Kidney epithelial cell (primary cell): ENCODE results near the gene SHH. TPM values are rescaled to one million over a fixed set of nuclear protein-coding genes. Genes with fewer than 3 reads are reported as not detected.

ENCODE experiments used
- DNase-seq: peaks from one replicate; pipeline ENCODE4 v3.0.0-alpha.2; 2010; ENCODE audit warnings: low read depth
- H3K27me3 ChIP-seq: 2 replicates; pipeline ENCODE4 v1.6.0; 2011; ENCODE audit warnings: low read length; ENCODE audit not compliant: control insufficient read depth, insufficient read depth
- H3K36me3 ChIP-seq: 2 replicates; pipeline ENCODE4 v1.5.1; 2011; ENCODE audit warnings: low read length; ENCODE audit not compliant: control insufficient read depth, insufficient read depth
- H3K4me3 ChIP-seq: 2 replicates; pipeline ENCODE4 v1.5.1; 2011; ENCODE audit warnings: low read depth, mild to moderate bottlenecking, control low read depth, low read length
- CTCF ChIP-seq: IDR thresholded peaks from 2 replicates; pipeline ENCODE4 v1.5.1; 2011; ENCODE audit warnings: mild to moderate bottlenecking, moderate library complexity, low read length, control low read depth, inconsistent platforms; ENCODE audit not compliant: insufficient read depth, poor library complexity, severe bottlenecking
- total RNA-seq: library from RNA; depleted of rRNA; stranded (reverse); fragments of >200 nt; gene quantifications from 2 replicates; pipeline ENCODE4 v1.2.3, GENCODE V29; 2015

Gene SHH
- total RNA-seq, 1 donor from 2014 or later: 2.8 TPM

- no peak for TF ChIP-seq CTCF
- no peak overlapping the region for H3K4me3 ChIP-seq
- H3K27me3 ChIP-seq: no peaks in the 10 kb centered on the region
- no peak for DNase-seq
- H3K36me3 ChIP-seq: no peaks in the 10 kb centered on the region
These were observed 60.9 kb downstream of the SHH start for GRCh38 chr7:155751409-155751808.

GRCh38 chr7:155750255-155751125, 61.8 kb downstream of the SHH start:
- Histone ChIP-seq H3K27me3 (no peaks in the 10 kb centered on the region), H3K4me3 (no peak overlapping the region), H3K36me3 (no peaks in the 10 kb centered on the region)
- TF ChIP-seq CTCF: no peak
- no peak for DNase-seq

Other genes with a start within 250 kb of the SHH start
- 17.5 and 25.0 TPM in 2 replicates for gene RBM33, start 167.8 kb downstream of the SHH start, total RNA-seq